Natural killer cell (primary cell): ENCODE results near the gene CHPF. TPM values are rescaled to one million over a fixed set of nuclear protein-coding genes. Genes with fewer than 3 reads are reported as not detected.

Experiments used
- ATAC-seq, 3 donors: fragments of 150-1000 bp in 2 of 3; fragments of 200-7000 bp in 1 of 3; cut with Tn5 transposase; 1 replicate in 1 of 3; 2 replicates in 2 of 3; pipeline ENCODE4 v1.10.0; 2021; ENCODE audit warnings: mild to moderate bottlenecking in 2 of 3, moderate library complexity in 2 of 3
- DNase-seq, 2 donors: peaks; one replicate each; pipeline versions ENCODE4 v3.0.0 to v3.0.0-alpha.2; 2013 to 2021; ENCODE audit warnings: mixed read lengths in 1 of 2
- H3K27ac ChIP-seq: one replicate; pipeline ENCODE4 v1.5.1; 2013; ENCODE audit warnings: mild to moderate bottlenecking, low read length
- H3K27me3 ChIP-seq: one replicate; pipeline ENCODE4 v1.6.1; 2013; ENCODE audit warnings: low read length; ENCODE audit not compliant: control insufficient read depth, insufficient read depth
- H3K36me3 ChIP-seq: one replicate; pipeline ENCODE4 v1.6.1; 2013; ENCODE audit warnings: low read length; ENCODE audit not compliant: control insufficient read depth, insufficient read depth
- H3K4me1 ChIP-seq: one replicate; pipeline ENCODE4 v1.6.1; 2013; ENCODE audit warnings: low read length; ENCODE audit not compliant: control insufficient read depth, insufficient read depth
- H3K4me3 ChIP-seq: one replicate; pipeline ENCODE4 v1.5.1; 2013; ENCODE audit warnings: low read length
- H3K9me3 ChIP-seq: one replicate; pipeline ENCODE4 v1.6.1; 2013; ENCODE audit warnings: low read length; ENCODE audit not compliant: control insufficient read depth, insufficient read depth
- H3K27ac Mint-ChIP-seq, 2 donors: one replicate each; pipeline ENCODE4 v1.8.0; 2022; ENCODE audit warnings: mild to moderate bottlenecking in 2 of 2, mixed read lengths in 2 of 2, moderate library complexity in 1 of 2
- H3K27me3 Mint-ChIP-seq, 2 donors: one replicate each; pipeline ENCODE4 v1.8.0; 2022; ENCODE audit warnings: low read depth in 2 of 2, mixed read lengths in 2 of 2
- H3K36me3 Mint-ChIP-seq: one replicate; pipeline ENCODE4 v1.8.0; 2022; ENCODE audit warnings: mixed read lengths
- H3K4me1 Mint-ChIP-seq, 2 donors: one replicate each; pipeline ENCODE4 v1.8.0; 2022; ENCODE audit warnings: mixed read lengths in 2 of 2
- H3K4me3 Mint-ChIP-seq: one replicate; pipeline ENCODE4 v1.8.0; 2022; ENCODE audit warnings: mild to moderate bottlenecking, moderate library complexity, mixed read lengths
- H3K9me3 Mint-ChIP-seq, 2 donors: one replicate each; pipeline ENCODE4 v1.8.0; 2022; ENCODE audit warnings: mixed read lengths in 2 of 2
- CTCF ChIP-seq: fragments of 200-600 bp; IDR thresholded peaks from one replicate; pipeline ENCODE4 v1.8.0; 2022; ENCODE audit warnings: antibody characterized with exemption
- WGBS: methylation state at CpG from one replicate; pipeline ENCODE4 v1.1.7; 2013; ENCODE audit warnings: missing lambda C conversion rate; ENCODE audit not compliant: insufficient coverage; 5-methylcytosine and 5-hydroxymethylcytosine counted together
- intact Hi-C: fragments of 100-400 bp; cut with micrococcal nuclease; formaldehyde crosslinking; loops from one replicate; pipeline ENCODE4 v1.14.2; 2022
- total RNA-seq, 4 donors: library from RNA; stranded (reverse); fragments of 120-200 nt in 1 of 4; gene quantifications; one replicate each; pipeline versions ENCODE4 v1.2.3 to v1.2.4, GENCODE V29; 2013 to 2022

CHPF gene
- total RNA-seq, 3 donors from 2014 or later (not counting 1 experiment from before 2014, with no cell fraction given) = 9.6 to 19.2 (median 12.7) TPM

- Histone ChIP-seq H3K27ac (no peak overlapping the region), H3K4me3 (no peak overlapping the region), H3K27me3 (peaks cover 1% of the 10 kb centered on the region), H3K36me3 (no peaks in the 10 kb centered on the region), H3K4me1 (no peaks in the 10 kb centered on the region), H3K9me3 (no peaks in the 10 kb centered on the region)
- DNase-seq (no peak), ATAC-seq (no peak)
- intact Hi-C loops = no loop called here
- Mint-ChIP-seq H3K27ac (no peak overlapping the region), H3K36me3 (no peaks in the 10 kb centered on the region), H3K4me1 (no peaks in the 10 kb centered on the region), H3K27me3 (peaks cover 3 to 15% of the 10 kb centered on the region in 2 donors), H3K9me3 (no peaks in the 10 kb centered on the region), H3K4me3 (no peak overlapping the region)
- WGBS = 89% methylated on average over 18 of the region's 20 CpGs
- no peak for TF ChIP-seq CTCF
These were observed 15.7 kb upstream of the CHPF start for GRCh38 chr2:219559156-219559915.

- Histone ChIP-seq H3K4me1 (peaks cover 5% of the 10 kb centered on the region), H3K27me3 (peaks cover 13% of the 10 kb centered on the region), H3K27ac (no peak overlapping the region), H3K4me3 (no peak overlapping the region), H3K9me3 (no peaks in the 10 kb centered on the region), H3K36me3 (no peaks in the 10 kb centered on the region)
- no peaks in the 10 kb centered on the region for H3K4me1 Mint-ChIP-seq
- no peak for TF ChIP-seq CTCF
- no peak overlapping the region for H3K27ac Mint-ChIP-seq
- no peak overlapping the region for H3K4me3 Mint-ChIP-seq
- WGBS = 90% methylated on average over 25 of the region's 25 CpGs
- ATAC-seq (no peak), DNase-seq (no peak)
- H3K9me3 Mint-ChIP-seq = no peaks in the 10 kb centered on the region
- H3K36me3 Mint-ChIP-seq = no peaks in the 10 kb centered on the region
- intact Hi-C loops = no loop called here
- H3K27me3 Mint-ChIP-seq = peaks cover 8 to 17% of the 10 kb centered on the region in 2 donors
These were observed 14.5 kb upstream of the CHPF start for GRCh38 chr2:219557791-219558785.

GRCh38 chr2:219557320-219557719, 13.7 kb upstream of the CHPF start:
- H3K4me1 Mint-ChIP-seq = peaks cover 0 to 3% of the 10 kb centered on the region in 2 donors
- H3K27me3 Mint-ChIP-seq = peaks cover 8 to 13% of the 10 kb centered on the region in 2 donors
- no peak for TF ChIP-seq CTCF
- H3K27ac Mint-ChIP-seq = no peak overlapping the region
- ATAC-seq (no peak), DNase-seq (no peak)
- H3K27me3 ChIP-seq = peaks cover 15% of the 10 kb centered on the region
- H3K9me3 Mint-ChIP-seq = no peaks in the 10 kb centered on the region
- intact Hi-C loops = no loop called here
- no peaks in the 10 kb centered on the region for H3K36me3 ChIP-seq
- no peak overlapping the region for H3K4me3 ChIP-seq
- H3K27ac ChIP-seq = no peak overlapping the region
- H3K4me3 Mint-ChIP-seq = no peak overlapping the region
- no peaks in the 10 kb centered on the region for H3K36me3 Mint-ChIP-seq
- H3K4me1 ChIP-seq = peaks cover 9% of the 10 kb centered on the region
- no peaks in the 10 kb centered on the region for H3K9me3 ChIP-seq
- 92% methylated on average over 21 of the region's 21 CpGs for WGBS
